HG03378 (cell line): ENCODE results near the gene DNMT3B.
"Not testable (repeated sequence)": the region's sequence is repeated elsewhere in the genome, so short reads cannot be mapped to it uniquely, and the experiment has no call there.

ENCODE experiments used
- ATAC-seq: cut with Tn5 transposase; IDR thresholded peaks from one replicate; pipeline ENCODE4 v1.9.1; 2021; ENCODE audit warnings: mild to moderate bottlenecking, moderate library complexity; ENCODE audit not compliant: unreplicated experiment

Gene DNMT3B

GRCh38 chr20:32789896-32790750 lies 27.9 kb downstream of the DNMT3B start:
- ATAC-seq, result peak; percentile 57

DNA sequence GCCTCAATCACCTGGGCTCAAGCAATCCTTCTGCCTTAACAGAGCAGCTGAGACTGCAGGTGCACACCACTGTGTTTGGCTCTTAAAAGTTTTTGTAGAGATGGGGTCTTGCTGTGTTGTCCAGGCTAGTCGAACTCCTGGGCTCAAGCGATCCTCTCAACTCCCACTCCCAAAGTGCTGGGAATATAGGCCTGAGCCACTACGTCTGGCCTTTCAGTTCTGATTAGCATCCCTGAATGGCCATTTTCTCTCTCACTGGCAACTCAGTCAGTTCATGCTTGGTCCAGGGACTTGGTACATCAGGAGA lies 28.5 kb downstream of the DNMT3B start:
- ATAC-seq, result no peak

- ATAC-seq, result no peak
Observed at GRCh38 chr20:32792316-32792715, 30.1 kb downstream of the DNMT3B start.

DNA sequence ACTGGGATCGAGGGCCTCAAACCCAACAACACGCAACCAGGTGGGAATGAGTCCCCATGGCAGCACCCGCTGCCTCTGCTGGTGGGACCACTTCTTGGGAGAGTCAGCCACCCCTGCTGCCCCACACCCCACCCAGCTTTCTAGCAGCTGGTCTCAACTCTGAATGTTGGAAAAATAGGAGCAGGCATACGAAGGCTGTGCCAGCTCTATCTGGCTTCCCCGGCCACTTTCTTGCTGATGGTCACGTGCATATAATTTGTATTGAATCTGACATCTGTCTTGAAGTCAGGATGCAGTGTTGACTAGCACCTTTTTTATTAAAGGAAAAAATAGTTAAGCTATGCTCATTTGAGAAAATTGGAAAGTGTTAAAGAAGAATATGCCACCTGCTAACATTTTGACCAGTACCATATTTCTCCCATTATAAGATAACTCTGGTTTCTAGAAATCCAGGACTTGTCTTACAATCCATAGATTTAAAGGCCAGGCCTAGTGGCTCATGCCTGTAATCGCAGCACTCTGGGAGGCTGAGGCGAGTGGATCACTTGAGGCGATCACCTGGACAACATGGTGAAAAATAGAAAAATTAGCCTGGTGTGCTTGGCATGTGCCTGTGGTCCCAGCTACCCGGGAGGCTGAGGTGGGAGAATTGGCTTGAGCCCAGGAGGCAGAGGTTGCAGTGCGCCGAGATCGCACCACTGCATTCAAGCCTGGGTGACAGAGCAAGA lies 30.7 kb downstream of the DNMT3B start:
- no peak for ATAC-seq

DNA sequence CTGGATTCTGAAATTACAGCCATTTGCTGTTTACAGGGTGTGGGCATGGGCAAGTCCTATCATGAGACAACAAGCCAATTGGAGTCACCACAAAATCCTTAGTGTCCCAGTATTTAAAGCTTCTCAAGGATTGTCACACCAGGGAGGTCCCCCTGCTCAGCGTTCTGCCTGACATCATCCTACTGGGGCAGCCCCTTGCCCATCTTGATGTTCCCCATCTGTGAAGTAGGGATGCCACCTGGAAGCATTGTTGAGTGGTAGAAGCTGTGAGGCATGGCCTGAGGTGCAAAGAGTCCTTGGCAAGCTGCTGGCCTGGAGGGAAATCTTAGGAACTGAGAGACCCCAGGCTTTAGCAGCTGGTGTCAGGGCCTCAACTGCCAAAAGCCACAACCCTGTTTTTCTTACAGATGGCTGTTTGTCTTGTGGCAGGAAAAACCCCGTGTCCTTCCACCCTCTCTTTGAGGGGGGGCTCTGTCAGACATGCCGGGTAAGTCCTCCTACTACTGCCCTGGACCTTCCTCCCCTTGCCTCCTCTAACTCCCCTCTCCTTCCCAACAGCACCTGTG lies 34.3 kb downstream of the DNMT3B start:
- no peak for ATAC-seq

- ATAC-seq, result no peak
Observed at GRCh38 chr20:32796981-32797451, 34.8 kb downstream of the DNMT3B start.

DNA sequence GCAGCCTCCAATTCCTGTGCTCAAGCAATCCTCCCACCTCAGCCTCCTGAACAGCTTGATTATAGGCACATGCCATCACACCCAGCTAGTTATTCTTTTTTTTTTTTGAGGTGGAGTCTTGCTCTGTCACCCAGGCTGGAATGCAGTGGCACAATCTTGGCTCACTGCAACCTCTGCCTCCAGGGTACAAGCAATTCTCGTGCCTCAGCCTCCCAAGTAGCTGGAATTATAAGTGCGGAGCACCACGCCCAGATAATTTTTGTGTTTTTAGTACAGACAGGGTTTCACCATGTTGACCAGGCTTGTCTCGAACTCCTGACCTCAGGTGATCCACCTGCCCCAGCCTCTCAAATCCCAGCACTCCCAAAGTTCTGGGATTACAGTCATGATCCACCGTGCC lies 35.4 kb downstream of the DNMT3B start:
- not testable (repeated sequence) for ATAC-seq

- no peak for ATAC-seq
Observed at GRCh38 chr20:32798046-32798981, 36.1 kb downstream of the DNMT3B start.

- no peak for ATAC-seq
Observed at GRCh38 chr20:32803092-32803491, 40.9 kb downstream of the DNMT3B start.

DNA sequence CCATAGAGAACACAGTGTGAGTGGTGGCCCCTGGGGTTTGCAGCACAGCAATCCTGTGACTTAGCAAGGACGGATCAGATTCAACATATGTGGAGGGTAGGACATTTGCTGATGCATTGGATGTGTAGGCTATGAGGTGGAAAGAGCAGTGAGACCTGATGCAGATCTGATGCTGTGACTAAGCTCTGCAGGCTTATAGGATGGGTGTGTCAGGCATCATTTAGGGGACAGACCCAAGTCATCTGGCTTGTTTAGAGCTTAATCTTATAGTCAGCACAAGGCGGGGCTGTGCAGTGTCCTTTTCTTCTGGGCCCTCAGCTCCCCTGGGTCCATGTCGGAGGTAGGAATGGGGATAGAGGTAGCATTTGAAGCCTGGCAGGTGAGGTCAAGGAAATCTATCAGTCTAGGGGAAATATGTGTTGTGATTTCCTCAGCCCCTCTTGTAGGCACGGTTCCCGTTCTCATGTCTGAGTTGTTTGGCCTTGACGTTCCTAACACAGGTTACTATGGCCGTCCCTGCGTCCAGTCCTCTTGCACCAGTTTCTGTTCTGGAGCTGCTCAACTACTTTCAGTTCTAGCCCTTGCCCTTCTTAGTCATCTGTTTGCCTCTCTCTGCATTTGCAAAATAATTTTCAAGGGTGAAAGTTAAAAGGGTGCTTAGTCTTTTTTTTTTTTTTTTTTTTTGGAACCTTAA lies 42.0 kb downstream of the DNMT3B start:
- no peak for ATAC-seq

DNA sequence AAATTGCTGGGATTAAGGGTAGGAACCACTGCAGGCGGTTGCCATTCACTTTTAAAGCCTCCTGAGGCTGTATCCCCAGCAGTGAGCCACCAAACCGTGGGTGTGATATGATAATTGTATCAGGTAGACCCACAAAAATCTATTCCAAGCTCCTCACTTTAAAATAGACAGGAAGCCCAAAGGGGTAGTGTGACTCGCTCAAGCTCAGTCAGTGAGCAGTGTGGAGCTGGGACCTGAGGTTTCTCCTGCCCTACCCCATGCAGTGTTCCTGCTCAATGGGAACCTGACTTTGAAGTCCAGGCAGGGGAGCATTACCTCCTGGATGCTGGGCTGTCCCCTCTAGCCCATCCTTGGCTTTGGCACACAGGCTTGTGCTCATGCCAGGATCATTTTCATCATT lies 42.6 kb downstream of the DNMT3B start:
- no peak for ATAC-seq

GRCh38 chr20:32805721-32806120 lies 43.5 kb downstream of the DNMT3B start:
- no peak for ATAC-seq

GRCh38 chr20:32806356-32806755 lies 44.2 kb downstream of the DNMT3B start:
- no peak for ATAC-seq

DNA sequence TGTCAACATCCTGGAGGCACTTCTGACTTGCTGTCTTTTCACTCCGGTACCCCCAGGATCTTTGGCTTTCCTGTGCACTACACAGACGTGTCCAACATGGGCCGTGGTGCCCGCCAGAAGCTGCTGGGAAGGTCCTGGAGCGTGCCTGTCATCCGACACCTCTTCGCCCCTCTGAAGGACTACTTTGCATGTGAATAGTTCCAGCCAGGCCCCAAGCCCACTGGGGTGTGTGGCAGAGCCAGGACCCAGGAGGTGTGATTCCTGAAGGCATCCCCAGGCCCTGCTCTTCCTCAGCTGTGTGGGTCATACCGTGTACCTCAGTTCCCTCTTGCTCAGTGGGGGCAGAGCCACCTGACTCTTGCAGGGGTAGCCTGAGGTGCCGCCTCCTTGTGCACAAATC lies 45.5 kb downstream of the DNMT3B start:
- no peak for ATAC-seq

DNA sequence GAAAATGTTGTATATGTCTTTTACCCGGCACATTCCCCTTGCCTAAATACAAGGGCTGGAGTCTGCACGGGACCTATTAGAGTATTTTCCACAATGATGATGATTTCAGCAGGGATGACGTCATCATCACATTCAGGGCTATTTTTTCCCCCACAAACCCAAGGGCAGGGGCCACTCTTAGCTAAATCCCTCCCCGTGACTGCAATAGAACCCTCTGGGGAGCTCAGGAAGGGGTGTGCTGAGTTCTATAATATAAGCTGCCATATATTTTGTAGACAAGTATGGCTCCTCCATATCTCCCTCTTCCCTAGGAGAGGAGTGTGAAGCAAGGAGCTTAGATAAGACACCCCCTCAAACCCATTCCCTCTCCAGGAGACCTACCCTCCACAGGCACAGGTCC lies 46.3 kb downstream of the DNMT3B start:
- ATAC-seq, result no peak

DNA sequence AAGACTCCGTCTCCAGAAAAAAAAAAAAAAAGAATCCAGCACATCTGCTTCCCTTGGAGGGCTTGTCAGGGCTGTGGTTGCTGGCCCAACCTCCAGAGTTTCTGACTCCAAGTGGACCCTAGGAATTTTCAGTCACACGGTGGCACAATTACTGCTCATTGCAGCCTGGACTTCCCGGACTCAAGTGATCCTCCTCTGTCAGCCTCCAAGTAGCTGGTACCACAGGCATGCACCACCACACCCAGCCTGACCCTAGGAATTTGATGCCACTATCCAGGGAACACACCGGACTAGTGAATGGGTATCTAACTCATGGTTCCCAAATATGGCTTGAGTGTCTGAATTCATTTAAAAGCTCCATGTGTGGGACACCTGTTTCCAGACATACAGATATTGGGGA lies 47.7 kb downstream of the DNMT3B start:
- no peak for ATAC-seq

DNA sequence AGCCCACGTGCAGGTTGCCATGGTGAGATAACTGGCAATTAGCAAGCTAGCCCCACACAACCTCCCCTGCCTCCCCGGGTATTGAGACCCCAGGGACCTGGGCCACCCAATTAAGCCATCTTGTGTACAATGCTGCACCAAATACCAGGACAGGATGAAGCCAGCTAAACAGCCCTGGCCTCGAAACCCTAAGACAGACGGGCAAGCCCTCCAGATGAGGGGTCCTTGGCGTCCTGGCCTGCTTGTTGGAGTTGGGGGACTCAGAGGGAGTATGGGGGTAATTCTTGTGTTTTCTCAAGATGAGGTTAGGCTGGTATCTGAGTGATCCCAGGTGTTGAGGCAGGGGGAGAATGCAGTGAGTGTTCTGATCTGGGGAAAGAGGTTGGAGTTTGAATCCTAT lies 48.8 kb downstream of the DNMT3B start:
- no peak for ATAC-seq

DNA sequence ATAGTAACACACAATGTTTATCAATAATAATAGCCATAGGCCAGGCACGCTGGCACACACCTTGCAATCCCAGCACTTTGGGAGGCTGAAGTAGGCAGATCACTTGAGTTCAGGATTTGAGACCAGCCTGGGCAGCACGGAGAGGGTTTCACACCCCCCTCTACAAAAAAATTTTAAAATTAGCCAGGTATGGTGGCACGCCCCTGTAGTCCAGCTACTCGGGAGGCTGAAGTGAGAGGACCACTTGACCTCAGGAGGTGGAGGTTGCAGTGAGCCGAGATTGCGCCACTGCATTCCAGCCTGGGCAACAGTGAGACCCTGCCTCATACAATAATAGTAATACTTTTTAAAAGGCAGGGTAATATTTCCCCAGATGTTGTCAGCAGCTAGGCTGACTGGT lies 49.7 kb downstream of the DNMT3B start:
- ATAC-seq, result no peak

GRCh38 chr20:32819992-32820697 lies 58.0 kb downstream of the DNMT3B start:
- peak; percentile 22 for ATAC-seq
